GM12878 (cell line): ENCODE results near the gene DSG4. TPM values are rescaled to one million over a fixed set of nuclear protein-coding genes. Genes with fewer than 3 reads are reported as not detected.

ENCODE experiments used
- ATAC-seq: fragments of 200-7000 bp; cut with Tn5 transposase; 3 replicates; pipeline ENCODE4 v1.9.1; 2020; ENCODE audit warnings: mild to moderate bottlenecking, moderate library complexity
- BruUV-seq: library from RNA; stranded (reverse); fragments of 400-500 nt; replicated peaks from 2 replicates; lab custom pipeline; 2021; lab: Mats Ljungman, UMichigan
- CTCF ChIA-PET: fragments of 300-600 bp; sonication (Branson Sonifier 250); formaldehyde crosslinking; extraction: SDS; loops from one replicate; lab custom pipeline; 2021; ENCODE audit warnings: inconsistent platforms; lab: Yijun Ruan, JAX
- POLR2A ChIA-PET: fragments of 350-600 bp; formaldehyde crosslinking; extraction: SDS; loops from one replicate; lab custom pipeline; 2021; ENCODE audit warnings: inconsistent platforms; lab: Charles Lee
- RAD21 ChIA-PET: fragments of 300-600 bp; sonication (Branson Sonifier 250); formaldehyde crosslinking; loops from one replicate; lab custom pipeline; 2023; ENCODE audit warnings: antibody characterized with exemption; ENCODE audit not compliant: unreplicated experiment; lab: Charles Lee
- SMC1A ChIA-PET: fragments of 300-600 bp; sonication (Branson Sonifier 250); formaldehyde crosslinking; loops from one replicate; lab custom pipeline; 2023; ENCODE audit not compliant: unreplicated experiment, uncharacterized antibody; lab: Charles Lee
- DNase-seq: peaks from one replicate; pipeline ENCODE4 v3.0.0-alpha.2; 2011; ENCODE audit warnings: low read depth, low spot score
- FAIRE-seq: peaks from 3 replicates; lab custom pipeline; 2011; peaks lifted over from hg19 to GRCh38; lab: Jason Lieb, UNC
- H2AFZ ChIP-seq: 2 replicates; pipeline ENCODE4 v1.6.0; 2011; ENCODE audit warnings: low read depth, low read length, control low read depth; ENCODE audit not compliant: control insufficient read depth
- H3K27ac ChIP-seq: 2 replicates; pipeline ENCODE4 v1.5.1; 2011; ENCODE audit warnings: control low read depth; ENCODE audit not compliant: control insufficient read depth, insufficient read depth
- H3K27me3 ChIP-seq, 2 experiments: replicated peaks in 1 of 2; 2 replicates each; pipeline versions ENCODE4 v1.6.0 to v1.6.1; 2011; ENCODE audit warnings: low read length in 1 of 2; ENCODE audit not compliant: control insufficient read depth in 2 of 2, insufficient read depth in 2 of 2
- H3K36me3 ChIP-seq, 2 experiments: 2 replicates each; pipeline ENCODE4 v1.5.1; 2011; ENCODE audit warnings: low read length in 1 of 2; ENCODE audit not compliant: control insufficient read depth in 2 of 2, insufficient read depth in 2 of 2
- H3K4me1 ChIP-seq: 2 replicates; pipeline ENCODE4 v1.6.1; 2011; ENCODE audit warnings: mild to moderate bottlenecking, low read length, moderate library complexity, mixed read lengths; ENCODE audit not compliant: control insufficient read depth, insufficient read depth
- H3K4me2 ChIP-seq: 2 replicates; pipeline ENCODE4 v1.6.0; 2011; ENCODE audit warnings: control low read depth; ENCODE audit not compliant: control insufficient read depth, insufficient read depth
- H3K4me3 ChIP-seq: fragments of 200-600 bp; sonication (generic); 2 replicates; pipeline ENCODE4 v1.5.1; 2016
- H3K79me2 ChIP-seq: 2 replicates; pipeline ENCODE4 v1.6.0; 2011; ENCODE audit warnings: low read length; ENCODE audit not compliant: control insufficient read depth, insufficient read depth
- H3K9ac ChIP-seq: 2 replicates; pipeline ENCODE4 v1.8.0; 2011; ENCODE audit warnings: low read length, control low read depth, mixed read lengths; ENCODE audit not compliant: control insufficient read depth, insufficient read depth
- H3K9me3 ChIP-seq: replicated peaks from 3 replicates; pipeline ENCODE4 v1.5.1; 2011; ENCODE audit warnings: mild to moderate bottlenecking, low read length; ENCODE audit not compliant: control insufficient read depth, insufficient read depth
- H4K20me1 ChIP-seq: 2 replicates; pipeline ENCODE4 v1.6.0; 2011; ENCODE audit not compliant: control insufficient read depth, insufficient read depth
- BMI1 ChIP-seq: fragments of 450-650 bp; IDR thresholded peaks from 2 replicates; pipeline ENCODE4 v1.6.1; 2016; ENCODE audit warnings: mild to moderate bottlenecking, moderate library complexity, borderline replicate concordance
- ETV6 ChIP-seq, 2 experiments: fragments of 450-650 bp in 1 of 2; IDR thresholded peaks in 1 of 2; conservative IDR thresholded peaks in 1 of 2; 2 replicates each; pipeline ENCODE4 v1.6.1; 2014; ENCODE audit warnings: antibody characterized with exemption in 1 of 2, borderline replicate concordance in 1 of 2, low read depth in 1 of 2, mild to moderate bottlenecking in 1 of 2, moderate library complexity in 1 of 2
- FOXM1 ChIP-seq: IDR thresholded peaks from 2 replicates; pipeline ENCODE4 v1.6.1; 2012; ENCODE audit warnings: low read depth, mild to moderate bottlenecking, inconsistent platforms, low read length, moderate library complexity
- GABPA ChIP-seq: IDR thresholded peaks from 2 replicates; pipeline ENCODE4 v1.6.1; 2014; ENCODE audit warnings: antibody characterized with exemption, low read depth, mild to moderate bottlenecking, inconsistent platforms
- HDAC2 ChIP-seq: fragments of 200-600 bp; sonication (generic); IDR thresholded peaks from 2 replicates; pipeline ENCODE4 v1.6.1; 2017
- NFYA ChIP-seq: IDR thresholded peaks from 2 replicates; pipeline ENCODE4 v1.6.1; 2011; ENCODE audit warnings: low read depth, mild to moderate bottlenecking, low read length, improper control_type of control experiment, borderline replicate concordance
- NR2F1 ChIP-seq: fragments of 450-650 bp; conservative IDR thresholded peaks from 2 replicates; pipeline ENCODE4 v1.6.1; 2017; ENCODE audit warnings: mild to moderate bottlenecking
- TBL1XR1 ChIP-seq: IDR thresholded peaks from 2 replicates; pipeline ENCODE4 v1.6.1; 2012; ENCODE audit warnings: low read depth, low read length, improper control_type of control experiment
- ZNF274 ChIP-seq: IDR thresholded peaks from one replicate; pipeline ENCODE4 v1.8.0; 2011; ENCODE audit not compliant: insufficient read length, insufficient read depth
- WGBS: methylation state at CpG from one replicate; pipeline ENCODE4 v1.1.6; 2016; ENCODE audit warnings: low lambda C conversion rate; ENCODE audit not compliant: insufficient replicate concordance, insufficient coverage; ENCODE audit errors: missing lambda C conversion rate; 5-methylcytosine and 5-hydroxymethylcytosine counted together
- in situ Hi-C: fragments of 300-500 bp; cut with MboI; formaldehyde crosslinking; loops from 9 replicates; pipeline ENCODE4 v1.14.3; 2018; ENCODE audit warnings: mixed read lengths
- intact Hi-C: fragments of 100-400 bp; cut with micrococcal nuclease; formaldehyde crosslinking; loops from one replicate; pipeline ENCODE4 v1.14.2; 2022; ENCODE audit not compliant: unreplicated experiment
- polyA plus RNA-seq, 11 experiments: library from polyadenylated mRNA; depleted of rRNA in 4 of 11; unstranded in 6 of 11; stranded (reverse) in 5 of 11; fragments of >200 nt; fragmentation: Nextera tagmentation in 4 of 11; fragmentation: Illumina TruSeq in 1 of 11; extraction: Ambion mirVana in 4 of 11; extraction: Trizol in 1 of 11; gene quantifications; 1 replicate in 1 of 11; 2 replicates in 10 of 11; pipeline versions ENCODE4 v1.2.1 to v1.2.3, GENCODE V29; 2011 to 2016; ENCODE audit warnings: inconsistent platforms in 2 of 11, missing spikeins in 2 of 11, low read depth in 1 of 11
- total RNA-seq, 4 experiments: library from RNA; depleted of rRNA in 3 of 4; stranded (reverse); fragments of >200 nt in 3 of 4; fragmentation: Illumina TruSeq in 1 of 4; extraction: Trizol in 1 of 4; gene quantifications; 2 replicates each; pipeline versions ENCODE4 v1.2.1 to v1.2.3, GENCODE V29; 2013 to 2021

The DSG4 gene
- total and polyA plus RNA-seq, 10 of the 15 experiments (the other 5 are each of a cell fraction or from before 2014, with no cell fraction given): 0.07 to 0.59 (median 0.17) TPM; not detected in 1

DNA sequence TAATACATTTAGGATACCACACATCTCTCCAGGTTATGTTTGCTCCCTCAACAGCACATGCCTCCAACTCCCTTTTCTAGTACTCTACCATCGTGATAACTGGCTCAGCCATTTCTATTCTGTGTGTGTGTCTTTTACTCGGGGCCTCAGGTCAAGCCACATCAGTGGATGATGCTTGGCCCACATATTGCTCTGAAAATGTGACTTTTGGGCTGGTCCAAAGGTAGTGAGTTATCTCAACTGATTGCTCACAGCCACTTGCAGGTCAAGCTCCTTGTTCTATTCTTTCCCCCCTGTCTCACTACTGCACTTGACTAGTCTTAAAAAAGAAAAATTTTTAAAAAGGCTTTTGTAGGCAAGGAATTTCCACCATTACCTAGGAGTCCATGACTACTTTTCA is 5.5 kb downstream of the DSG4 start (continued):
- TF ChIP-seq FOXM1 (no peak), GABPA (no peak), NR2F1 (no peak), NFYA (no peak)

DNA sequence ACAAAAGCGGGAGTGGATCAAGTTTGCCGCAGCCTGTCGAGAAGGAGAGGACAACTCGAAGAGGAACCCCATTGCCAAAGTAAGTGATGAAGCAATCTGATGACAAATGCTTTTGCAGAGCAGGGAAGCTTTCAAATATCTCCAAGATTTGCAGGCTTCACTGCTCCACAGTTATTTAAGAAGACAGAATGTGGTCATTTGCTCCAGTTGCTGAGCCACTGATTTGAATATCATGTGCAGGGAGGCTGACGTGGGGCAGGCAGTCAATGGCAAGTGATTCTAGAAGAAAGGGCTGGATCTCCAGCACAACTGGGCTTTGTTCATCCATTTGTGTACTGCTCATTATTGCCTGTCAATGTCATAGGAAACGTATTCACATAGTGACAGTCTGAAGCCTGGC is 10.2 kb downstream of the DSG4 start:
- Histone ChIP-seq H3K79me2 (no peaks in the 10 kb centered on the region), H2AFZ (no peak overlapping the region), H3K9ac (no peak overlapping the region), H4K20me1 (no peaks in the 10 kb centered on the region), H3K9me3 (no peaks in the 10 kb centered on the region), H3K4me2 (no peak overlapping the region), H3K4me1 (no peaks in the 10 kb centered on the region), H3K27ac (no peak overlapping the region)
- DNase-seq (no peak), ATAC-seq (no peak)
- BruUV-seq: no TSS peak
- in situ Hi-C loops: no loop called here
- POLR2A ChIA-PET: no interaction called here
- TF ChIP-seq TBL1XR1: no peak
- TF ChIP-seq, all 136 proteins: peak for 0
- ChIA-PET SMC1A (no interaction called here), RAD21 (no interaction called here), CTCF (interaction anchor here (1.5 kb wide), 1 partner anchor 15 kb away, joined by 3 read pairs; no protein-coding TSS in a partner anchor)
- FAIRE-seq: no peak
- intact Hi-C loops: loop anchor here (2.0 to 10.0 kb wide), 2 partner anchors 20 to 292 kb away; no protein-coding TSS in a partner anchor
- 43% methylated on average over 6 of the region's 6 CpGs for WGBS
- no peaks in the 10 kb centered on the region for H3K36me3 ChIP-seq
- no peak overlapping the region for H3K4me3 ChIP-seq
- H3K27me3 ChIP-seq: no peaks in the 10 kb centered on the region

DNA sequence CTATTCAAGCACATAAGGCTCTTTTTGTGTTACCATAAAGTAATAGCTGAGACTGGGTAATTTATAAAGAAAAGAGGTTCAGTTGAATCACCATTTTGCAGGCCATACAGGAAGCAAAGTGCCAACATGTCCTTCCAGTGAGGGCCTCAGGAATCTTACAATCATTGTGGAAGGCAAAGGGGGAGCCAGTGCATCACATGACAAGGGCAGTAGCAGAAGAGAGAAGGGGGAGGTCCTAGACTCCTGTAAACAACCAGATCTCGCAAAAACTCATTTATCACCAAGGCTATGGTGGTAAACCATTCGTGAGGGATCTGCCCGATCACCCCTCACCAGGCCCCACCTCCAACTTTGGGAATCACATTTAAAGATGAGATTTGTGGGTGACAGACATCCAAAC is 16.7 kb downstream of the DSG4 start:
- ATAC-seq: no peak
- Histone ChIP-seq H3K36me3 (no peaks in the 10 kb centered on the region), H3K4me1 (no peaks in the 10 kb centered on the region), H3K9me3 (no peaks in the 10 kb centered on the region), H3K4me3 (no peak overlapping the region), H3K9ac (no peak overlapping the region), H3K27ac (no peak overlapping the region), H2AFZ (no peak overlapping the region), H3K4me2 (no peak overlapping the region), H4K20me1 (no peaks in the 10 kb centered on the region), H3K27me3 (no peaks in the 10 kb centered on the region), H3K79me2 (no peaks in the 10 kb centered on the region)
- TF ChIP-seq ETV6 (conservative IDR thresholded peaks at IDR 0.05 in 1 of 2, IDR thresholded peaks at IDR 0.05 in 1 of 2; ENCODE audit: borderline replicate concordance in 1 of 2, low read depth in 1 of 2) (no peak), HDAC2 (no peak), ZNF274 (no peak), BMI1 (no peak)
- ChIA-PET SMC1A (no interaction called here), CTCF (interaction anchor here (0.9 to 1.4 kb wide), 2 partner anchors 31 to 205 kb away, joined by 3 read pairs; no protein-coding TSS in a partner anchor), POLR2A (no interaction called here), RAD21 (no interaction called here)
- intact Hi-C loops: no loop called here
- FAIRE-seq: no peak
- WGBS: 56% methylated on average over 3 of the region's 3 CpGs
- BruUV-seq: no TSS peak
- no peak for DNase-seq
- in situ Hi-C loops: no loop called here
